OCI-LY3 (cell line): ENCODE data around the gene OTX2.

Experiments
- H2AFZ ChIP-seq: fragments of 200-600, 300-600 bp; shearing (Covaris generic); 2 replicates; pipeline ENCODE4 v1.6.0; 2014; ENCODE audit warnings: antibody characterized with exemption, low read depth, low read length
- H3K27ac ChIP-seq: fragments of 200-600, 300-600 bp; sonication (generic); 2 replicates; pipeline ENCODE4 v1.5.1; 2014; ENCODE audit warnings: mild to moderate bottlenecking, low read length, moderate library complexity, mixed read lengths
- H3K27me3 ChIP-seq: fragments of 200-600, 300-600 bp; sonication (generic); 2 replicates; pipeline ENCODE4 v1.6.1; 2014; ENCODE audit warnings: low read depth, low read length, mixed read lengths
- H3K36me3 ChIP-seq: fragments of 200-600, 300-600 bp; sonication (generic); replicated peaks from 2 replicates; pipeline ENCODE3; 2014; ENCODE audit warnings: low read depth, low read length, mixed read lengths
- H3K4me1 ChIP-seq: fragments of 300-600, 200-600 bp; sonication (generic); 2 replicates; pipeline ENCODE4 v1.6.1; 2014; ENCODE audit warnings: low read length, mixed read lengths
- H3K4me2 ChIP-seq: fragments of 200-600, 300-600 bp; sonication (generic); 2 replicates; pipeline ENCODE4 v1.6.1; 2014; ENCODE audit warnings: low read length, mixed read lengths
- H3K4me3 ChIP-seq: fragments of 300-600, 200-600 bp; sonication (generic); 2 replicates; pipeline ENCODE4 v1.5.1; 2014; ENCODE audit warnings: antibody characterized with exemption, mild to moderate bottlenecking, low read length, moderate library complexity
- H3K79me2 ChIP-seq: fragments of 300-600, 200-600 bp; shearing (Covaris generic); 2 replicates; pipeline ENCODE4 v1.6.1; 2014; ENCODE audit warnings: mild to moderate bottlenecking, low read length, mixed read lengths
- H3K9ac ChIP-seq: fragments of 300-600, 200-600 bp; shearing (Covaris generic); 2 replicates; pipeline ENCODE4 v1.6.0; 2014; ENCODE audit warnings: mild to moderate bottlenecking, low read length, moderate library complexity
- H3K9me3 ChIP-seq: fragments of 200-600, 300-600 bp; shearing (Covaris generic); 2 replicates; pipeline ENCODE4 v1.6.1; 2014; ENCODE audit warnings: low read length, mixed read lengths; ENCODE audit not compliant: insufficient read depth
- H4K20me1 ChIP-seq: fragments of 200-600, 300-600 bp; sonication (generic); 2 replicates; pipeline ENCODE4 v1.6.1; 2016; ENCODE audit warnings: low read length, mixed read lengths; ENCODE audit not compliant: insufficient read depth
- EZH2phosphoT487 ChIP-seq: fragments of 200-600 bp; shearing (Covaris generic); IDR thresholded peaks from 2 replicates; pipeline ENCODE4 v1.6.1; 2018; ENCODE audit warnings: antibody characterized with exemption, mixed run types, low read depth
- TF ChIP-seq, protein P1 (sequence below): fragments of 200-600, 300-600 bp; sonication (generic); IDR thresholded peaks from 2 replicates; pipeline ENCODE4 v1.5.1; 2014; ENCODE audit warnings: antibody characterized with exemption, low read length, low read depth

OTX2 gene

DNA sequence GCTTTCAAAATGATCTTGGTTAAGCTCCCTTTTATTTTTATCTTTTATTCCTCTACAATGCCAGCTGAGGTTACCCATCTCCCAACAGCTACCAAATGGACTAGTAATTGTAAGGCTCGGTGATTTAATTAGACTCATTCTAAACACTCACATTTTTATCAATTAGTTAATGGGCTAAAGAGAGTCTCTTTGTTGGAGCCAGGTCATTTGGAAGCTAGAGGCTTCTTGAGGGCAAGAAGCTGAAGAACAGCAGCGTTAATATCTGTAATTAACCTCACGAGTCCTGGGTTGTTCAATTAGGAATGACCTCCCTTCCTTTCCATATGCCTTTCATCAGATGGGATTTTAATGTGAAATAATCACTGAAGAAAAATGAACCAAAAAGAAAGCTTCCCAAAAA lies 56.9 kb downstream of the OTX2 start:
- Histone ChIP-seq H3K36me3 (no peaks in the 10 kb centered on the region), H3K79me2 (no peaks in the 10 kb centered on the region), H3K9me3 (no peaks in the 10 kb centered on the region), H3K27ac (no peak overlapping the region), H2AFZ (no peak overlapping the region), H3K9ac (no peak overlapping the region), H3K4me1 (no peaks in the 10 kb centered on the region), H3K4me2 (no peak overlapping the region), H3K4me3 (no peak overlapping the region), H4K20me1 (no peaks in the 10 kb centered on the region), H3K27me3 (peaks cover 3% of the 10 kb centered on the region; the same call in 1 of the 2 replicates)
- TF ChIP-seq EZH2phosphoT487, result no peak
- TF ChIP-seq, protein P1, sequence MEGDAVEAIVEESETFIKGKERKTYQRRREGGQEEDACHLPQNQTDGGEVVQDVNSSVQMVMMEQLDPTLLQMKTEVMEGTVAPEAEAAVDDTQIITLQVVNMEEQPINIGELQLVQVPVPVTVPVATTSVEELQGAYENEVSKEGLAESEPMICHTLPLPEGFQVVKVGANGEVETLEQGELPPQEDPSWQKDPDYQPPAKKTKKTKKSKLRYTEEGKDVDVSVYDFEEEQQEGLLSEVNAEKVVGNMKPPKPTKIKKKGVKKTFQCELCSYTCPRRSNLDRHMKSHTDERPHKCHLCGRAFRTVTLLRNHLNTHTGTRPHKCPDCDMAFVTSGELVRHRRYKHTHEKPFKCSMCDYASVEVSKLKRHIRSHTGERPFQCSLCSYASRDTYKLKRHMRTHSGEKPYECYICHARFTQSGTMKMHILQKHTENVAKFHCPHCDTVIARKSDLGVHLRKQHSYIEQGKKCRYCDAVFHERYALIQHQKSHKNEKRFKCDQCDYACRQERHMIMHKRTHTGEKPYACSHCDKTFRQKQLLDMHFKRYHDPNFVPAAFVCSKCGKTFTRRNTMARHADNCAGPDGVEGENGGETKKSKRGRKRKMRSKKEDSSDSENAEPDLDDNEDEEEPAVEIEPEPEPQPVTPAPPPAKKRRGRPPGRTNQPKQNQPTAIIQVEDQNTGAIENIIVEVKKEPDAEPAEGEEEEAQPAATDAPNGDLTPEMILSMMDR, result no peak

DNA sequence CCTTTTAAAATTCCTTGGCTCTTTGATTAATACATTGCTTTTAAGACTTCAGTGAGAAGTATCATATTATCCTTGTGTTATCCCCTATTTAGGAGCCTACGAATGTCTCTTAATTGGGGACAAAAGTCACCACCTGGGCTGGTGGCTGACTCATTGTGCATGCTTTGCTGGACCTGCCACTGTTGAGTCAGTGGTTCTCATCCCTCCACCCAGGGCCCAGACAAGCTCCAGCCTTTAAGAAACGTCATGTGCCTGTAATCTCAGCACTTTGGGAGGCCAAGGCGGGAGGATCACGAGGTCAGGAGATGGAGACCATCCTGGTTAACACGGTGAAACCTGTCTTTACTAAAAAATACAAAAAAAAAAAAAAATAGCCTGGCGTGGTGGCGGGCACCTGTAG lies 57.9 kb downstream of the OTX2 start:
- Histone ChIP-seq H3K36me3 (no peaks in the 10 kb centered on the region), H3K27me3 (peaks cover 3% of the 10 kb centered on the region; the same call in 1 of the 2 replicates), H2AFZ (no peak overlapping the region), H3K27ac (no peak overlapping the region), H3K4me1 (no peaks in the 10 kb centered on the region), H3K79me2 (no peaks in the 10 kb centered on the region), H3K9me3 (no peaks in the 10 kb centered on the region), H3K9ac (no peak overlapping the region), H4K20me1 (no peaks in the 10 kb centered on the region), H3K4me2 (no peak overlapping the region), H3K4me3 (no peak overlapping the region)
- no peak for TF ChIP-seq EZH2phosphoT487
- TF ChIP-seq, protein P1, result no peak

DNA sequence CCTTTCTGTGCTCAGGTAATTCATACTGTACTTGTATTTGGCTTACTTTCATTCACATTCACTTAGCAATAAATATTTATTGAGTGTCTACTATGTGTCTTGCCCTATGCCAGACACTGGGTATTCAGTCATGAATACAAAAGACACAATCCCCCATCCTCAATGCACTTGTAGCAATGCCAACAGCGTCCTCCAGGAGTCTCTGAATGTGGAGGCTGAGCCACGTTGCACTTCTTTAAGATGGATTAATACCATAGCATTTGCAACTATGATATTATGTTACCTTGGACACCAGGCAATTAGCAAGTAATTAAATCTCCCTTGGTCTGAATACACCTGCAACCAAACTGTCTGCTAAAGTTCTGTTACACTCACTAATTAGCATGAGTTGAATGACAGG lies 58.8 kb downstream of the OTX2 start:
- Histone ChIP-seq H3K9me3 (no peaks in the 10 kb centered on the region), H3K4me2 (no peak overlapping the region), H3K27ac (no peak overlapping the region), H3K4me1 (no peaks in the 10 kb centered on the region), H3K36me3 (no peaks in the 10 kb centered on the region), H3K4me3 (no peak overlapping the region), H3K27me3 (peaks cover 3% of the 10 kb centered on the region; the same call in 1 of the 2 replicates), H3K9ac (no peak overlapping the region), H4K20me1 (no peaks in the 10 kb centered on the region), H3K79me2 (no peaks in the 10 kb centered on the region), H2AFZ (no peak overlapping the region)
- TF ChIP-seq, protein P1, result no peak
- TF ChIP-seq EZH2phosphoT487, result no peak
